A673 (cell line): ENCODE data around the gene HOXA1.

Experiments
- CTCF ChIP-seq: fragments of 300-800, 200-600 bp; sonication (generic); conservative IDR thresholded peaks from 2 replicates; pipeline ENCODE4 v1.5.1; 2017; ENCODE audit warnings: low read depth, mild to moderate bottlenecking, antibody characterized with exemption, low read length, moderate library complexity, mixed read lengths
- EZH2 ChIP-seq: fragments of 200-600 bp; sonication (generic); IDR thresholded peaks from 2 replicates; pipeline ENCODE4 v1.6.1; 2017; ENCODE audit warnings: borderline replicate concordance, low read depth, mild to moderate bottlenecking, mixed read lengths, antibody characterized with exemption, low read length; ENCODE audit not compliant: poor library complexity, severe bottlenecking

- no peak for TF ChIP-seq CTCF
- TF ChIP-seq EZH2 = no peak
Observed at GRCh38 chr7:27051451-27051850, 44.3 kb downstream of the HOXA1 start.
